Stimulated activated CD4-positive, alpha-beta T cell treated with anti-CD3 and anti-CD28 coated beads, Interleukin-12 subunit alpha, Interleukin-12 subunit beta, amount 100 ng/mL, for 48 hours (primary cell): ENCODE measurements around the gene SNX21.
A peak's percentile ranks its signal among the peaks of the same experiment; 100 is the strongest.
"Not testable (repeated sequence)": the region's sequence is repeated elsewhere in the genome, so short reads cannot be mapped to it uniquely, and the experiment has no call there.

ENCODE experiments used
- DNase-seq, 3 donors: peaks; one replicate each; pipeline ENCODE4 v3.0.0-alpha.2; 2020; ENCODE audit warnings: low read depth in 2 of 3, low spot score in 1 of 3

The SNX21 gene

GRCh38 chr20:45833030-45833882 is at the start of gene SNX21:
Gene SNX21, plus strand, starts transcription at chr20:45833799. Its CDS starts 121 bp downstream, at chr20:45833920.
- DNase-seq = peak in 1 of 3 donors; percentile 13

GRCh38 chr20:45788351-45788750 is 45.2 kb upstream of the SNX21 start:
- no peak for DNase-seq

- no peak for DNase-seq
Measured at GRCh38 chr20:45792317-45793118, 41.1 kb upstream of the SNX21 start.

GRCh38 chr20:45796337-45797065 is 37.1 kb upstream of the SNX21 start:
- no peak for DNase-seq

GRCh38 chr20:45797510-45797909 is 36.1 kb upstream of the SNX21 start:
- DNase-seq = not testable (repeated sequence)

- not testable (repeated sequence) for DNase-seq
Measured at GRCh38 chr20:45797955-45798354, 35.6 kb upstream of the SNX21 start.

- peak; percentile 23 to 69 (median 41) for DNase-seq
Measured at GRCh38 chr20:45798935-45799642, 34.5 kb upstream of the SNX21 start.

GRCh38 chr20:45801851-45802250 is 31.7 kb upstream of the SNX21 start:
- DNase-seq = no peak

GRCh38 chr20:45810191-45810970 is 23.2 kb upstream of the SNX21 start:
- no peak for DNase-seq

- peak; percentile 92 to 96 (median 94) for DNase-seq
Measured at GRCh38 chr20:45812157-45813005, 21.2 kb upstream of the SNX21 start, which contains the start of gene UBE2C. Gene UBE2C, plus strand, starts transcription at chr20:45812644. Its CDS starts 52 bp downstream, at chr20:45812696.

GRCh38 chr20:45813006-45813340 is 20.6 kb upstream of the SNX21 start:
- no peak for DNase-seq

GRCh38 chr20:45813489-45813888 is 20.1 kb upstream of the SNX21 start:
- no peak for DNase-seq

GRCh38 chr20:45814314-45814713 is 19.3 kb upstream of the SNX21 start:
- no peak for DNase-seq

- no peak for DNase-seq
Measured at GRCh38 chr20:45816951-45817350, 16.6 kb upstream of the SNX21 start.

GRCh38 chr20:45817376-45818194 is 16.0 kb upstream of the SNX21 start:
- no peak for DNase-seq

GRCh38 chr20:45818239-45818638 is 15.4 kb upstream of the SNX21 start:
- DNase-seq = no peak

- no peak for DNase-seq
Measured at GRCh38 chr20:45819466-45819865, 14.1 kb upstream of the SNX21 start.

GRCh38 chr20:45821947-45822346 is 11.7 kb upstream of the SNX21 start:
- DNase-seq = no peak
